ENCODE data around the gene DIO3. TPM values are rescaled to one million over a fixed set of nuclear protein-coding genes. Genes with fewer than 3 reads are reported as not detected.

The DIO3 gene
- total and polyA plus RNA-seq, 4 donors: 0.91 to 7.1 (median 1.4) TPM

- H3K36me3 ChIP-seq (ENCODE audit: control insufficient read depth in 4 of 4, insufficient read depth in 4 of 4, low read length in 4 of 4): no peaks in the 10 kb centered on the region
- no peak overlapping the region for H3K9ac ChIP-seq (ENCODE audit: insufficient read depth in 1 of 2, low read length in 2 of 2)
- 79 to 85% methylated on average over 13 of the region's 13 CpGs for WGBS, 2 donors
- peaks cover 0 to 30% (median 7%) of the 10 kb centered on the region in 3 donors for H3K27me3 ChIP-seq (ENCODE audit: control insufficient read depth in 3 of 3, insufficient read depth in 3 of 3, low read length in 2 of 3)
- DNase-seq (no peak), ATAC-seq (ENCODE audit: insufficient read depth, low FRiP score) (no peak)
- no peak overlapping the region for H3K27ac ChIP-seq (ENCODE audit: low read depth in 1 of 2, low read length in 1 of 2)
- H3K4me1 ChIP-seq (ENCODE audit: control insufficient read depth in 5 of 5, insufficient read depth in 5 of 5, low read length in 5 of 5): peaks cover 0 to 2% (median 0%) of the 10 kb centered on the region in 5 donors
- peaks cover 0 to 10% (median 0%) of the 10 kb centered on the region in 4 donors for H3K9me3 ChIP-seq (ENCODE audit: control insufficient read depth in 4 of 4, insufficient read depth in 3 of 4, low read length in 3 of 4)
- no peak for TF ChIP-seq CTCF (IDR thresholded peaks at IDR 0.05; ENCODE audit: control extremely low read depth, extremely low read depth)
- H3K4me3 ChIP-seq: no peak overlapping the region
Measured at GRCh38 chr14:101556566-101557320, 4.6 kb upstream of the DIO3 start.

GRCh38 chr14:101557321-101557695 lies 4.0 kb upstream of the DIO3 start:
- TF ChIP-seq CTCF (IDR thresholded peaks at IDR 0.05; ENCODE audit: control extremely low read depth, extremely low read depth): no peak
- H3K9me3 ChIP-seq (ENCODE audit: control insufficient read depth in 4 of 4, insufficient read depth in 3 of 4, low read length in 3 of 4): peaks cover 0 to 16% (median 0%) of the 10 kb centered on the region in 4 donors
- no peaks in the 10 kb centered on the region for H3K36me3 ChIP-seq (ENCODE audit: control insufficient read depth in 4 of 4, insufficient read depth in 4 of 4, low read length in 4 of 4)
- no peak overlapping the region for H3K4me3 ChIP-seq
- peaks cover 0 to 2% (median 0%) of the 10 kb centered on the region in 5 donors for H3K4me1 ChIP-seq (ENCODE audit: control insufficient read depth in 5 of 5, insufficient read depth in 5 of 5, low read length in 5 of 5)
- H3K27ac ChIP-seq (ENCODE audit: low read depth in 1 of 2, low read length in 1 of 2): no peak overlapping the region
- no peak for ATAC-seq (ENCODE audit: insufficient read depth, low FRiP score)
- WGBS, 2 donors: 85 to 94% methylated on average over 7 of the region's 7 CpGs
- DNase-seq: no peak
- H3K27me3 ChIP-seq (ENCODE audit: control insufficient read depth in 3 of 3, insufficient read depth in 3 of 3, low read length in 2 of 3): peaks cover 0 to 36% (median 13%) of the 10 kb centered on the region in 3 donors
- H3K9ac ChIP-seq (ENCODE audit: insufficient read depth in 1 of 2, low read length in 2 of 2): no peak overlapping the region

GRCh38 chr14:101557811-101558738 lies 3.2 kb upstream of the DIO3 start:
- peaks cover 0 to 41% (median 19%) of the 10 kb centered on the region in 3 donors for H3K27me3 ChIP-seq (ENCODE audit: control insufficient read depth in 3 of 3, insufficient read depth in 3 of 3, low read length in 2 of 3)
- WGBS, 2 donors: 84 to 93% methylated on average over 10 to 11 of the region's 11 CpGs
- H3K36me3 ChIP-seq (ENCODE audit: control insufficient read depth in 4 of 4, insufficient read depth in 4 of 4, low read length in 4 of 4): no peaks in the 10 kb centered on the region
- no peak for TF ChIP-seq CTCF (IDR thresholded peaks at IDR 0.05; ENCODE audit: control extremely low read depth, extremely low read depth)
- no peak for ATAC-seq (ENCODE audit: insufficient read depth, low FRiP score)
- peaks cover 0 to 24% (median 0%) of the 10 kb centered on the region in 4 donors for H3K9me3 ChIP-seq (ENCODE audit: control insufficient read depth in 4 of 4, insufficient read depth in 3 of 4, low read length in 3 of 4)
- no peak overlapping the region for H3K9ac ChIP-seq (ENCODE audit: insufficient read depth in 1 of 2, low read length in 2 of 2)
- peak; percentile 42 to 62 (median 44) for DNase-seq
- H3K4me3 ChIP-seq: no peak overlapping the region
- H3K27ac ChIP-seq (ENCODE audit: low read depth in 1 of 2, low read length in 1 of 2): no peak overlapping the region
- H3K4me1 ChIP-seq (ENCODE audit: control insufficient read depth in 5 of 5, insufficient read depth in 5 of 5, low read length in 5 of 5): peaks cover 0 to 2% (median 0%) of the 10 kb centered on the region in 5 donors
